Endodermal cell (in vitro differentiated cells): ENCODE data around the gene OTOGL. TPM values are rescaled to one million over a fixed set of nuclear protein-coding genes. Genes with fewer than 3 reads are reported as not detected.

ENCODE experiments used
- DNase-seq: peaks from one replicate; pipeline ENCODE4 v3.0.0-alpha.2; 2017
- H3K27ac ChIP-seq: 2 replicates; pipeline ENCODE4 v1.5.1; 2013; ENCODE audit warnings: mild to moderate bottlenecking, low read depth, low read length, moderate library complexity
- H3K27me3 ChIP-seq: 2 replicates; pipeline ENCODE4 v1.6.1; 2013; ENCODE audit warnings: mild to moderate bottlenecking, low read length, moderate library complexity; ENCODE audit not compliant: insufficient read depth, control insufficient read depth, poor library complexity, severe bottlenecking
- H3K36me3 ChIP-seq: 2 replicates; pipeline ENCODE4 v1.7.0; 2013; ENCODE audit warnings: mild to moderate bottlenecking, low read length, moderate library complexity; ENCODE audit not compliant: control insufficient read depth, insufficient read depth
- H3K4me1 ChIP-seq: one replicate; pipeline ENCODE4 v1.7.0; 2013; ENCODE audit warnings: low read length; ENCODE audit not compliant: control insufficient read depth, insufficient read depth
- H3K4me3 ChIP-seq: 2 replicates; pipeline ENCODE4 v1.5.1; 2013; ENCODE audit warnings: mild to moderate bottlenecking, low read length, moderate library complexity
- H3K9ac ChIP-seq: 2 replicates; pipeline ENCODE4 v1.6.1; 2013; ENCODE audit warnings: mild to moderate bottlenecking, low read length, moderate library complexity; ENCODE audit not compliant: poor library complexity, severe bottlenecking; ENCODE audit errors: extremely low read depth
- H3K9me3 ChIP-seq: 2 replicates; pipeline ENCODE4 v1.6.1; 2013; ENCODE audit warnings: mild to moderate bottlenecking, low read length, moderate library complexity; ENCODE audit not compliant: control insufficient read depth
- H3K27ac Mint-ChIP-seq: 2 replicates; pipeline ENCODE4 v1.8.0; 2020; ENCODE audit warnings: mixed read lengths
- H3K27me3 Mint-ChIP-seq: 2 replicates; pipeline ENCODE4 v1.8.0; 2021; ENCODE audit warnings: mild to moderate bottlenecking, mixed read lengths; ENCODE audit not compliant: insufficient read depth
- H3K36me3 Mint-ChIP-seq: 2 replicates; pipeline ENCODE4 v1.8.0; 2020; ENCODE audit warnings: low read depth, mixed read lengths
- H3K4me1 Mint-ChIP-seq: 2 replicates; pipeline ENCODE4 v1.8.0; 2020; ENCODE audit warnings: mixed read lengths
- H3K4me3 Mint-ChIP-seq: 2 replicates; pipeline ENCODE4 v1.8.0; 2020; ENCODE audit warnings: mild to moderate bottlenecking, moderate library complexity, mixed read lengths
- H3K9me3 Mint-ChIP-seq: 2 replicates; pipeline ENCODE4 v1.8.0; 2020; ENCODE audit warnings: mild to moderate bottlenecking, mixed read lengths
- CTCF ChIP-seq: fragments of 200-600 bp; sonication (generic); conservative IDR thresholded peaks from 2 replicates; pipeline ENCODE4 v1.5.0; 2021; ENCODE audit warnings: antibody characterized with exemption, mild to moderate bottlenecking
- WGBS, 2 experiments: methylation state at CpG; one replicate each; pipeline versions ENCODE4 v1.1.5 to v1.1.7; 2013; ENCODE audit warnings: missing lambda C conversion rate in 2 of 2, mixed read lengths in 1 of 2; ENCODE audit not compliant: insufficient coverage in 1 of 2, insufficient read length in 1 of 2; 5-methylcytosine and 5-hydroxymethylcytosine counted together
- total RNA-seq, 2 donors: library from RNA; stranded (reverse); fragmentation: NEBNext Ultra II Directional in 1 of 2; extraction: Animal tissue kit (Norgen Biotek cat#: 25700) in 1 of 2; gene quantifications; 2 replicates in 1 of 2; 3 replicates in 1 of 2; pipeline ENCODE4 v1.2.1, GENCODE V29; 2021

The OTOGL gene
- total RNA-seq, 2 donors from 2014 or later = 2.4 to 11.4 TPM

GRCh38 chr12:80235944-80236343 is 136.6 kb downstream of the OTOGL start:
- no peak overlapping the region for H3K4me3 ChIP-seq
- no peaks in the 10 kb centered on the region for H3K4me1 ChIP-seq
- H3K27me3 Mint-ChIP-seq = no peaks in the 10 kb centered on the region
- H3K9me3 Mint-ChIP-seq = peaks cover 1% of the 10 kb centered on the region
- H3K27ac ChIP-seq = no peak overlapping the region
- no peak overlapping the region for H3K27ac Mint-ChIP-seq
- H3K36me3 Mint-ChIP-seq = no peaks in the 10 kb centered on the region
- H3K27me3 ChIP-seq = no peaks in the 10 kb centered on the region
- H3K9ac ChIP-seq = no peak overlapping the region
- H3K4me3 Mint-ChIP-seq = no peak overlapping the region
- no peak for DNase-seq
- no peak for TF ChIP-seq CTCF
- no peaks in the 10 kb centered on the region for H3K4me1 Mint-ChIP-seq
- H3K36me3 ChIP-seq = no peaks in the 10 kb centered on the region
- peaks cover 5% of the 10 kb centered on the region for H3K9me3 ChIP-seq

DNA sequence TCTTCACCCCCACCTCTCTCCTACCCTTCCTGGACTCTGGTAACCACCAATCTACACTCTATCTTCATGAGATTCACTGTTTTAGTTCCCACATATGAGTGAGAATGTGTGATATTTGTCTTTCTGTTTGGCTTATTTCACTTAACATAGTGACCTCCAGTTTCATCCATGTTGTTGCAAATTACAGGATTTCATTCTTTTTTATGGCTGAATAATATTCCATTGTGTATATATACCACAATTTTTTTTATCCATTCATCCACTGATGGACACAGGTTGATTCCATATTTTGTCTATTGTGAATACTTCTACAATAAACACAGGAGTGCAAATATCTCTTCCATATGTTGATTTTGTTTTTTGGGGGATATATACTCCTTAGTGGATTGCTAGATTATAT is 140.5 kb downstream of the OTOGL start:
- H3K9ac ChIP-seq = no peak overlapping the region
- peaks cover 5% of the 10 kb centered on the region for H3K9me3 ChIP-seq
- no peaks in the 10 kb centered on the region for H3K36me3 Mint-ChIP-seq
- H3K27ac ChIP-seq = no peak overlapping the region
- no peaks in the 10 kb centered on the region for H3K36me3 ChIP-seq
- no peak for TF ChIP-seq CTCF
- no peak for DNase-seq
- H3K4me3 ChIP-seq = no peak overlapping the region
- peaks cover 12% of the 10 kb centered on the region for H3K4me1 Mint-ChIP-seq
- no peaks in the 10 kb centered on the region for H3K27me3 Mint-ChIP-seq
- H3K27ac Mint-ChIP-seq = no peak overlapping the region
- peaks cover 3% of the 10 kb centered on the region for H3K9me3 Mint-ChIP-seq
- H3K27me3 ChIP-seq = no peaks in the 10 kb centered on the region
- H3K4me3 Mint-ChIP-seq = no peak overlapping the region
- no peaks in the 10 kb centered on the region for H3K4me1 ChIP-seq

DNA sequence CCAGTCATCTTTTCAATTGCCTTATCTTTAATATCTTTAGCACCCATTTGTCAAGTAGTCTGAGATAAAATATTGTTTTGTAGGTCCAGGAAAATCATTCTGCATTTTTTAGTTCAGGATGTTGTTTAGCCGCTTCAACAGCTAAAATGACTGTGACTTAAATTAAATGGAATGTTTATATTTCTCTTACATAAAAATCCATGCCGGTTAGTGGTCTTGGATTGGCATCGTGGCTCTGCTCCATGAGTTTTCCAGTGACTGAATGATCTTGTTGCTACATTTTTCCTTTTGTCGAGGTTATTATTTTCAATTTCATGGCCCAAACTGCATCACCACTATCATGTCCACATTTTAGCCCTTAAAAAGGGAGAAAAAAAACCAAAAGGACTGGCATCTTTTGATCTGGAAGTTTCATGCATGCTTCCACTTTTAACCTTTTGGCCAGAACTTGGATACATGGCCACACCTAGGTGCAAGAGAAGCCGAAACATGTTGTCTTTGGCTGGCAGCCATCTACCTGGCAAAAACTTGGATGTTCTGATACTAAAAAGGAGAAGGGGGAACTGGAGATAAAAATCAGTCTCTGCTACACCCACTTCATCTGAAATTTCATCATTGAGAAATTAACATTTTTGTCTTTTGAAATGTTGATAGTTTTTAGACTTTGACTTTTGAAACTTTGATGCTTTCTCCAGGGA is 142.4 kb downstream of the OTOGL start:
- DNase-seq = no peak
- Histone ChIP-seq H3K27ac (no peak overlapping the region), H3K36me3 (no peaks in the 10 kb centered on the region), H3K4me3 (no peak overlapping the region), H3K27me3 (no peaks in the 10 kb centered on the region), H3K9ac (no peak overlapping the region), H3K4me1 (no peaks in the 10 kb centered on the region), H3K9me3 (peaks cover 5% of the 10 kb centered on the region)
- H3K4me3 Mint-ChIP-seq = no peak overlapping the region
- no peak for TF ChIP-seq CTCF
- no peaks in the 10 kb centered on the region for H3K36me3 Mint-ChIP-seq
- H3K4me1 Mint-ChIP-seq = peaks cover 12% of the 10 kb centered on the region
- peak overlapping the region; percentile 22 for H3K27ac Mint-ChIP-seq
- peaks cover 4% of the 10 kb centered on the region for H3K9me3 Mint-ChIP-seq
- no peaks in the 10 kb centered on the region for H3K27me3 Mint-ChIP-seq
- 97% methylated on average over 5 of the region's 5 CpGs; no CpG with 5 or more reads in 1 of the 2 experiments for WGBS, 2 experiments
